GM06990 (cell line): ENCODE measurements around the gene RASSF1.

ENCODE experiments used
- DNase-seq: peaks from one replicate; pipeline ENCODE4 v3.0.0-alpha.2; 2011; ENCODE audit not compliant: insufficient read length; ENCODE audit errors: extremely low read depth
- H3K27me3 ChIP-seq: replicated peaks from 2 replicates; pipeline ENCODE4 v1.6.0; 2011; ENCODE audit warnings: low read length; ENCODE audit not compliant: control insufficient read depth, insufficient read depth
- H3K36me3 ChIP-seq: 2 replicates; pipeline ENCODE4 v1.5.1; 2011; ENCODE audit warnings: low read length; ENCODE audit not compliant: control insufficient read depth, insufficient read depth
- H3K4me3 ChIP-seq: replicated peaks from 2 replicates; pipeline ENCODE4 v1.5.1; 2011; ENCODE audit warnings: low read depth, mild to moderate bottlenecking, control low read depth, low read length
- CTCF ChIP-seq: IDR thresholded peaks from 2 replicates; pipeline ENCODE4 v1.5.1; 2011; ENCODE audit warnings: low read length, control low read depth, mild to moderate bottlenecking, inconsistent platforms; ENCODE audit not compliant: insufficient read depth, poor library complexity, severe bottlenecking

The RASSF1 gene

GRCh38 chr3:50327129-50327528 is 13.5 kb downstream of the RASSF1 start:
- peaks cover 26% of the 10 kb centered on the region for H3K36me3 ChIP-seq

GRCh38 chr3:50326182-50326541 is 14.5 kb downstream of the RASSF1 start:
- H3K4me3 ChIP-seq, result no peak overlapping the region
- no peak for DNase-seq
- H3K27me3 ChIP-seq, result no peaks in the 10 kb centered on the region
- H3K36me3 ChIP-seq, result peaks cover 16% of the 10 kb centered on the region
- no peak for TF ChIP-seq CTCF

More at GRCh38 chr3:50327129-50327528, 13.5 kb downstream of the RASSF1 start:
- DNase-seq, result no peak
- no peak for TF ChIP-seq CTCF
- no peaks in the 10 kb centered on the region for H3K27me3 ChIP-seq
- H3K4me3 ChIP-seq, result peak overlapping the region; percentile 90

GRCh38 chr3:50325497-50326181 is 15.0 kb downstream of the RASSF1 start:
- no peak for DNase-seq
- Histone ChIP-seq H3K4me3 (no peak overlapping the region), H3K27me3 (no peaks in the 10 kb centered on the region), H3K36me3 (peaks cover 11% of the 10 kb centered on the region)
- no peak for TF ChIP-seq CTCF

GRCh38 chr3:50325113-50325480 is 15.5 kb downstream of the RASSF1 start:
- Histone ChIP-seq H3K4me3 (no peak overlapping the region), H3K27me3 (no peaks in the 10 kb centered on the region), H3K36me3 (peaks cover 6% of the 10 kb centered on the region)
- TF ChIP-seq CTCF, result no peak
- DNase-seq, result no peak

DNA sequence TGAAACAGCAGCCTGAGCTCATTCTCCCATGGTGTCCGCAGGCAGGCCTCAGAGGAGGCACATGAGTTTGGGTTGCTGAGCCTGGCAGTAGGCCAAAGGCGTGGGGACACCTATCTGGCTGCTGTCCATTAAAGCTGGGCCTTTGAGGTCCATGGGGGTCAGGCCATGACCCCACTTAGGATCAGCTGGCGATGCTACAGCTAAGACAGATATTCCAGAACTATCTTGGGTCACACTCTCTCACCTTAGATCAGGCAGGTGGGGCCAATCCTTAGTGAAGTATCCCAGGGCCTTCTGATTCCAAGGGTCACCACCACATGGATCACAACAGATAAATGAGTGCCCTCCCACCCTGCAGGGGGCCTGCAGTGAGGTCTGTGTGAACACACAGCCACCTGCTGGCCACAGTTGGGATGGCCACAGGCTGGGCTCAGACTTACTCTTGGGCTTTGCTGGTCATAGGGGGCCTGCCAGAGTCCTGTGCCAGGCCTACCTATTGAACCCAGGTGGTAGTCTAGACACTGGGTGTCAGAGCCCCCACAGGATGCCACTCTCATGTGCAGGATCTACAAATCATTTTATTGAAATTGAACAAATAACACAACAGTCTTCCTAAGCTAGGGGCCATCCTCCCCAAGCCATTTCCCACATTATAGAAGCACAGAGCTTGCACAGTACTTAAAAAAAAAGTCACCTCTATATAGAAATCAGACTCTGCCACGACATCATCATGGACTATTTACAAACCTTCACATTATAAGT is 16.1 kb downstream of the RASSF1 start:
- H3K27me3 ChIP-seq, result no peaks in the 10 kb centered on the region
- H3K36me3 ChIP-seq, result peaks cover 4% of the 10 kb centered on the region
- DNase-seq, result no peak
- TF ChIP-seq CTCF, result peak; percentile 80
- no peak overlapping the region for H3K4me3 ChIP-seq
